VCaP (cell line): ENCODE data around the gene CPNE7.
"Not testable (repeated sequence)": the region's sequence is repeated elsewhere in the genome, so short reads cannot be mapped to it uniquely, and the experiment has no call there.

Source experiments
- H3K27ac ChIP-seq: fragments of 450-650 bp; 2 replicates; pipeline ENCODE4 v1.5.1; 2017
- TF ChIP-seq, protein P1 (sequence below): fragments of 450-650 bp; conservative IDR thresholded peaks from 2 replicates; pipeline ENCODE4 v1.5.1; 2017; ENCODE audit warnings: mild to moderate bottlenecking, moderate library complexity

Gene CPNE7

GRCh38 chr16:89633064-89633631 lies 57.6 kb downstream of the CPNE7 start:
- TF ChIP-seq, protein P1, sequence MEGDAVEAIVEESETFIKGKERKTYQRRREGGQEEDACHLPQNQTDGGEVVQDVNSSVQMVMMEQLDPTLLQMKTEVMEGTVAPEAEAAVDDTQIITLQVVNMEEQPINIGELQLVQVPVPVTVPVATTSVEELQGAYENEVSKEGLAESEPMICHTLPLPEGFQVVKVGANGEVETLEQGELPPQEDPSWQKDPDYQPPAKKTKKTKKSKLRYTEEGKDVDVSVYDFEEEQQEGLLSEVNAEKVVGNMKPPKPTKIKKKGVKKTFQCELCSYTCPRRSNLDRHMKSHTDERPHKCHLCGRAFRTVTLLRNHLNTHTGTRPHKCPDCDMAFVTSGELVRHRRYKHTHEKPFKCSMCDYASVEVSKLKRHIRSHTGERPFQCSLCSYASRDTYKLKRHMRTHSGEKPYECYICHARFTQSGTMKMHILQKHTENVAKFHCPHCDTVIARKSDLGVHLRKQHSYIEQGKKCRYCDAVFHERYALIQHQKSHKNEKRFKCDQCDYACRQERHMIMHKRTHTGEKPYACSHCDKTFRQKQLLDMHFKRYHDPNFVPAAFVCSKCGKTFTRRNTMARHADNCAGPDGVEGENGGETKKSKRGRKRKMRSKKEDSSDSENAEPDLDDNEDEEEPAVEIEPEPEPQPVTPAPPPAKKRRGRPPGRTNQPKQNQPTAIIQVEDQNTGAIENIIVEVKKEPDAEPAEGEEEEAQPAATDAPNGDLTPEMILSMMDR: no peak
- H3K27ac ChIP-seq: no peak overlapping the region

- not testable (repeated sequence) for H3K27ac ChIP-seq
Measured at GRCh38 chr16:89634463-89635385, 59.2 kb downstream of the CPNE7 start.

DNA sequence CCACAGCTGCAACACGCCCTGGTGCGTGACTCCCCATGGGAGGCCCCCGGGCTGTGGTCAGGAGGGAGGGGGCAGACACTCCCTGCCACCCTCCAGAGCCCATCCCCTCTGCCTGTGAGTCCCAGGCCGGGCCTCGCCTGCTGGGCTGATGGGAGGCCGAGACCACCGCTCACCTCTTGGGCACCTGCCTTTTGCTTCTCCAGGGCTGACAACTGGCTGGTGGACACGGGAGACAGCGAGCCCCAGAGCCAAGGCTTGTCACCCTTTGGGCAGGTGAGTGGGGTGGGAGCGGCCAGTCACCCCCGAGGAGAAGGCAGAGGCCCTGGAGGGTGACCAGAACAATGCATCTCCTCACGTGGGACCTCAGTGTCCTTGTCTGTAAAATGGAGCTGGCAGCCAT lies 61.1 kb downstream of the CPNE7 start:
- TF ChIP-seq, protein P1: no peak
- no peak overlapping the region for H3K27ac ChIP-seq

- no peak overlapping the region for H3K27ac ChIP-seq
- TF ChIP-seq, protein P1: no peak
Measured at GRCh38 chr16:89637379-89637778, 61.8 kb downstream of the CPNE7 start.

DNA sequence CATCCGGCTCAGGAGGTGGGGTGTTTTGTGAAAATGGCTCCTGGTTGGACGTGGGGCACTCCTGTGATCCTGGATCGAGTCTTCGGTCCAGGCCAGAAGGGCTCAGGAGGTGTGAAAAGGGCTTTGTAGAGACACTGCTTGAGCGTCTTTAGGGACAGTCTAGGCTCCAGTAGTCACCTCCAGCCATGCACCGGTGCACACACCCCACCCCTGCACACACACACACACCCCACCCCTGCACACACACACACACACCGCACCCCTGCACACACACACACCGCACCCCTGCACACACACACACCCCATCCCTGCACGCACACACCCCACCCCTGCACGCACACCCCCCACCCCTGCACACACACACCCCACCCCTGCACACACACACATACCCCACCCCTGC lies 62.9 kb downstream of the CPNE7 start:
- TF ChIP-seq, protein P1: no peak
- H3K27ac ChIP-seq: no peak overlapping the region

DNA sequence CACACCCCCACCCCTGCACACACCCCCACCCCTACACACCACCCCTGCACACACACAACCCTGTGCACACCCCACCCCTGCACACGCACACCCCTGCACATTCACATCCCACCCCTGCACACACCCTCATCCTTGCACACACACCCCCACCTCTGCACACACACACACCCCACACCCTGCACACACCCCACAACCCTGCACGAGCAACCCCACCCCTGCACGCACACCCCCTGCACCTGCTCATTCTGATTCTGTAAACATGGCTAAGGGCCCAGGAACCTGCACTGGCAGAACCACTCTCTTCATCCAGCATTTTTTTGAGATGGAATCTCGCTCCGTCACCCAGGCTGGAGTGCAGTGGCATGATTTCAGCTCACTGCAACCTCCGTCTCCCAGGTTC lies 63.8 kb downstream of the CPNE7 start:
- TF ChIP-seq, protein P1: no peak
- H3K27ac ChIP-seq: no peak overlapping the region

DNA sequence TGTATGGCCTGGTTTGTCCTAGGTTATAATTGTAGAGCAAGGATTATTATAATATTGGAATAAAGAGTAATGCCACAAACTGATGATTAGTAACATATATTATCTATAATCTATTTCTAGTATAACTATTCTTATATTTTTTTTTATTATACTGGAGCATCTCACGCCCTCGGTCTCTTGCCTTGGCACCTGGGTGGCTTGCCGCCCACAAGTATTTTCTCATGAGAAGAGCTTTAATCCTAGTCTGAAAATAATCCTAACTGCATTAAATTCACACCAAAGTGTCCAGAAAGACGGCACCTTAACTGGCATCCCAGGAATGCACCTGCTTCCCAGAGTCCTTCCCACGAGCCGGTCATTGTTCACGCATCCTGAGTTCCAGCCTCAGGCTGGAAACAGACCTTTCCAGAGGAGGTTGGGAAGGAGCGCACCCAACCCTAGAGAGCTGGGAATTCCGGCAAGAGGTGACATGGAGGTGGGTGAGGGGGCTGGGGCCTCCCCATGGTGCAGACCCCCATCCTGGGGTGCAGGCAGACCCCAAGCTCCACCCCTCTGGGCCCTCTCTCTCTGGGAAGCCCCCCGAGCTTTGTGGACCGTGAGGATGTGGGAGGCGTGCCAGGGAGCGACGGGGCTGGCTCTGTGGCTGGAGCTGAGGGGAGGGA lies 66.0 kb downstream of the CPNE7 start:
- H3K27ac ChIP-seq: no peak overlapping the region
- TF ChIP-seq, protein P1: peak; percentile 12
